ENCODE measurements around the gene TEX13D.

The TEX13D gene

DNA sequence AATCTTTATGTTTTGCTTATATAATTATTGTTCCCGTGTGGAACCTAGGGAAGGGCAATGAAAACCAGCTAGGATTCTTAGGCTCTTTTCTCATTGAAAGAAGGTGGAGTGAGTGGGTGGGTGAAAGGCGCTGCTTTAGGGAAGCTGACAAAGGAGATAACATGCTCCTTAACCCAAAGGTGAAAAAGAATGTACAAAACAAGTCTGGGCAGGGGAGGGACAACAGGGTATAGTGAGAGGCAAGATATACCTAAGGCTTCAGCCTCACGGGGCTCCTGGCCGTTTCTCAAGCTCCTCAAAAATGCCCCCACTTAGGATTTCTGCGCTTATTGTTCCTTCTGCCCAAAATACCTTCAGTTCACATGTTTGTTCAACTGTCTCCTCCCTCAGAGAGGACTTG is 15.7 kb downstream of the TEX13D start:
- no peak for DNase-seq (ENCODE audit: low read depth in 2 of 2)

DNA sequence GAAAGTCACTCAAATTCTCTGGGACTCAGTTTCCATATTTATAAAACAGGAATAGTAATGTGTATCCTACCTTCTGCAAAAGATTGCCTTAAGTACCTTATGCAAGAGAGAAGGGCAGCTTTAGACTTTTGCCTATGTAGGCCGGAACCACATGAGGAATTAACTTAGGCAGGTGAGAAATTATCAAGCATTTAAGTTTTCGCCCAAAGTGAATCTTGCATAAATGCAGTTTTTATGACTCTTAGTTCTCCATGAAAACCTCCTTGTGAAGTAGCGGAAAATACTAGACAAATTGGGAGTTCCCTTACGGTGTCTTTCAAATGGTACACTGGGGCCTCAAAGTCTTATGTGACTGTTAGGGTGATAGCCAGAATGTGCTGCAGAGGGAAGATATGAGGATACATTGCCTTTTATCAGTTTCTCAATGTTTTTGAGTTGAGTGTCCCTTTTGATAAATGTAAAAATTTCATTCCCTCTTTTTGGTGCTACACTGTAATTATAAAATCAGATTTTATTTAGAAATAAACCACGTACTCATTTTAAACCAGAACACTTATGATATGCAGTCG is 16.5 kb downstream of the TEX13D start:
- no peak for DNase-seq (ENCODE audit: low read depth in 2 of 2)

DNA sequence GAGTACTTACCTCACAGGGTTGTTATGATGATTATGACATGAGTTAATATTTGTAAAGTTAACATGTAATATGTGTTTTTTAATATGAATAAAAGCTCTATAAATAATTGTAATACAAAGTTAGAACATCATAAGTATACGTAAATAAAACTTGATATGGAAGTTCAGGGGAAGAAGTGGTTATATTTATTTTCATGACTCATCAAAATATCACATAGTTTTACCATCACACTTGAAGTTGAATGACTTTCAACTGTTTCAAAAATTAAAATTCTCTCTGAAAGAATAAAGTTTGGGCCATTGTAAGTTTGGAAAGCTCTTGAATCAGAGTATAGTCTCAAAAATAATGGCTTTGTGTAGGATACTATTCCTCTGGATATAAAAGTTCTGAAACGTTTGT is 22.2 kb downstream of the TEX13D start:
- DNase-seq (ENCODE audit: low read depth in 2 of 2) = no peak

DNA sequence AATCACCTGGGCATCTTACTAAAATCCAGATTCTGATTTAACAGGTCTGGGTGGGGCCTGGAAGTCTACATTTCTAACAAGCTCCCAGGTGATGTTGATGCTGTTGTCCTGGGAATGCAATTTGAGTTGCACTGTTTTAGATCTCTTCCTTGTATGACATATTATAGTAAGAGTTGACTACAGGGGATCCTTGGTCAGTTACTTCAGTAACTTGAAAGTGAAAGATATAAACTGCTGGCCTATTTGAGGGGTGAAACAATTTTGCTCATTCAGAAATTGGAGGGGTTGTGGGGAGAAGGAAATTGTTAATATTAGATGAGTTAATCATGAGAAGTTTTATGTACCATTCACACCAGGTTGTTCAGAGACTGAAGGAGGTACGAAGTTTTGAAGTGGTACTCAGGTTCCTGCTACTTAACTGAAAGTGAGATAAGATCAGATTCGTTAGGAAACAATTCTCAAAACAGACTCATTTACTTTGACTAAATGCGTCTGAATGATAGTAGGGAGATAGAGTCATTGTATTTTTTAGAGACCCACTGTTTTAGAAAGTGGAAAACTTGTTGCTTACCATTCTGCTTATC is 26.4 kb downstream of the TEX13D start:
- no peak for DNase-seq (ENCODE audit: low read depth in 2 of 2)

DNA sequence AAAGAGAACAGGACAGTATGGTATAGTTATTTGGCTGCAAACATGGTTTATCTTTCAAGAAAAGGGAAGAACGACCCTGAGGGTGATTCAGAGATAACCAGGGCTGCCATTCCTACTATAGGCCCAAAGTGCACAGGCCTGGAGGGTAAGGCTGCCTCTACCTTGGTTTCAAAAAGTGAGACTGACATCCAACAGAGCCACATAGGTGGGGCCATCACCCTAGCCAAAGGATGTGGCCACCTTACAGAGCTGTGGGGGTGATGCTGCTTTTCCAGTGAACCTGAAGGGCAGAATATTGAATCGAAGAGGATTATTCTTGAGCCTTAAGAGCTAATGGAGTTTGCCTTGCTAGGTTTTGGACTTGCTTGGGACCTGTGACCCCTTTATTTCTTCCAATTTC is 29.6 kb downstream of the TEX13D start:
- DNase-seq (ENCODE audit: low read depth in 2 of 2) = no peak

DNA sequence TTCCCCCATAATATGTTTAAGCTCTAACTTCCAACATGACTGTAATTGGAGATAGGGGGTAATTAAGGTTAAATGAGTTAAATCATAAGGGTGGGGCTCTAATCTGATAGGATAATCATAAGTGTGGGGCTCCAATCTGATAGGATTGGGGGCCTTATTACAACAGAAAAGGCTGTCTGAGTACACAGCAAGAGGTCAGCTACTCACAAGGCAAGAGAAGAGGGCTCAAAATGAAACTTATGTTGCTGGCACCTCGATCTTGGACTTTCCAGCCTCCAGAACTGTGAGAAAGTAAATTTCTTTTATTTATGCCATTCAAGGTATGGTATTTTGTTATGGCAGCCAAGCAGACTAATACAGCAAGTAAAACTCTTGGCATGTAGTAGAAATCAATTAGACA is 30.3 kb downstream of the TEX13D start:
- DNase-seq (ENCODE audit: low read depth in 2 of 2) = no peak

DNA sequence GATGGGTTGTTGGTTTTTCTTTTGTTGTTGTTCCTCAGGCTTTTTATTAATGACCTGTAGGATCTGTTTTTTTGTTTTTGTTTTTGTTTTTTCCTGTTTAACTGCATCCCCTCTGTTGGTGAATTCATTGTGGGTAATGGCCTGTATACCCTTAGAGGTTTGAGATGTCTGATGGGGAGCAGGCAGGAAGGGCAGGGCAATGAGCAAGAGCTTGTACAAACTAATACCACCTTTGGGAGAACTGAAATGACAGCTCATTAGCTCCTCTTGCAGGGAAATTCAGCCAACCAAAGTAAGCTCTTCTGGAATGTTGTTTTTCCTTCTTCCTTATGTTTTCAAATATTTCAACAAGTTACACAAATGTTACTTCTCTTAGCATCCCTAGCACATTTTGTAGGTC is 37.3 kb downstream of the TEX13D start:
- no peak for DNase-seq (ENCODE audit: low read depth in 2 of 2)

DNA sequence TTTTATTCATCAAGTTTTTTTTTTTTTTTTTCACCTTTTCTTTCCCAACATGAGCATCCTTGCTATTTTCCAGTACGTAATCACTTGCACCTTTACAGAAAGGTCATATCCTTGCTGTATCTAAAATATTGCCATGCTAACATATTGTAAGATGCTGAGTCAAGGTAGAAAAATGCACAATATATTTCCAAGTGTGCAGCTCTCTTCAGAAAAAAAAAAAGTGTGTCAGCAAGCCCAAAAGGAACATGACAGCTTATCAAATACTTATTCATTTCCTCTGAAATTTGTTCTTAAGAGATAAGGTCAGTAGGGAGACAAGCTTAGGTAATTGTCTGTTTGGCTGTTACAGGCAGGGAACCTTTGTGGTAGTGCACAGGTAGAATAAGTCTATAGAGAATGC is 40.9 kb downstream of the TEX13D start:
- DNase-seq (ENCODE audit: low read depth in 2 of 2) = no peak

DNA sequence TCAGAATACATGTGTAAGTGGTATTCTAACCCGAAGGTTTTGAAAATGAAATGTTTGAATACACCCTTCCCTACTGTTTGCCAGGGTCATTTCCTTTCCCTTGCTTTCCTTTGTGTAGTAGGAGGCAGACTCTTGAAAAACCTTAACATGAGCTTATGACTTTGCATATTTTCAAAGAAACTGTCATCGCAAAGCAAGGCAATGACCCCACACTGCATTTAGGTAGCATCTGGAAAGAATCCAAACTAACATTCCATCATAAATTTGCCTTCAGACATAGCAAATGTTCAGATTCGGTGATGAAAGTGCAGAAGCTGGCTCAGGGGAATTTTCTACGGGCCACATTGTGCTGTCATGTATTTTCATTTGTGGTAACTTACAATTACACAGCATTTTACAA is 46.2 kb downstream of the TEX13D start:
- DNase-seq (ENCODE audit: low read depth in 2 of 2) = no peak

DNA sequence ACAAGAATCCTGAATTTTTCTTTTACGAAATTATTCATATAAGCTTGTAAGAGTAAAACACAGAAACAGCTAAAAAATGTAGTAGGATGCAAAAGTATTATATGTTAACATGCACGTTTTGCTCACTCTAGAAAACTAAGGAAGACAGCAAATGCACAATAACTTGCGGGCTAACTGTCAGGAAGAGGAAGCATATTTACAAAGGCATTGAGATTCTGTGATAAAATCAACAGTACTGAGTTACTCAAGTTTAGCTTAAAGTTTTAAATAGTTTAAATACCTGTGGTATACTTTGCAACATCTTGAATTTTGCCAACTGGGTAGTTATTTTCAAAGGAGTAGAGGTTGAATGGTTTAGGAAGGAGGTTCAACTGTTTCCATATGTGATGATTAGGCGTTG is 50.9 kb downstream of the TEX13D start:
- no peak for DNase-seq (ENCODE audit: low read depth in 2 of 2)

DNA sequence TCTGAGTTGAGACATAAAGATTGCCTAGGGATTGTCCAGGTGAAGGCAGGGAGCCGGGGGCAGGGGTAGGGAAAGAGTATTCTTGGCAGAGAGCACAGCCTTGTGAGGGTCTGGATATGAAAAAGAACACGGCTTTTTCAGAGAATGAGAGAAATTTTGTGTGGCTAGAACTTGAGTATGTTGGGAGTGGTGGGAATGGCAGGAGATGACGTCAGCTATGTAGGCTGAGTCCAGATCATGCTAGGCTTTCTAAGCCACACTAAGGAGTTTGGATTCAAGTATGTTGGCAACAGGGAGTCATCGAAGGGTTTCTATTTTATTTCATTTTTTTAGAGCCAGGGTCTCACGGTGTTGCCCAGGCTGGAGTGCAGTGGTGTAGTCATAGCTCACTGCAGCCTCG is 53.9 kb downstream of the TEX13D start:
- DNase-seq (ENCODE audit: low read depth in 2 of 2) = no peak

Data from stimulated activated CD8-positive, alpha-beta memory T cell treated with anti-CD3 and anti-CD28 coated beads, Interleukin-15, amount 100 ng/mL, for 48 hours (primary cell).